ENCODE measurements around the gene CNIH1.

- no peak for TF ChIP-seq STAT6 (CRISPR knock-in tag; conservative IDR thresholded peaks at IDR 0.05; ENCODE audit: low read depth)
- TF ChIP-seq CTCF (IDR thresholded peaks at IDR 0.05), result no peak
Measured at GRCh38 chr14:54440476-54440872, 700 bp downstream of the CNIH1 start.

Data from WTC11 (cell line).